Measurements from ENCODE around the gene SPTBN4.
"Not testable (repeated sequence)": the region's sequence is repeated elsewhere in the genome, so short reads cannot be mapped to it uniquely, and the experiment has no call there.

The SPTBN4 gene

GRCh38 chr19:40423938-40424337 is 42.9 kb upstream of the SPTBN4 start:
- Histone ChIP-seq H3K36me3 (ENCODE audit: insufficient read depth, low read length) (no peaks in the 10 kb centered on the region), H3K27me3 (ENCODE audit: insufficient read depth, low read length, poor library complexity, severe bottlenecking) (no peaks in the 10 kb centered on the region), H3F3A (ENCODE audit: low read depth) (no peaks in the 10 kb centered on the region), H3K9ac (ENCODE audit: low read depth, low read length, poor library complexity, severe bottlenecking) (no peak overlapping the region), H3K9me2 (replicated peaks; ENCODE audit: low read depth, low read length) (no peaks in the 10 kb centered on the region), H3K9me3 (ENCODE audit: insufficient read depth, low read depth, low read length) (no peaks in the 10 kb centered on the region), H4K20me1 (ENCODE audit: insufficient read depth, low read length, poor library complexity, severe bottlenecking) (no peaks in the 10 kb centered on the region), H3K4me3 (ENCODE audit: low read length, poor library complexity, severe bottlenecking) (peak overlapping the region; percentile 88), H3K79me2 (ENCODE audit: insufficient read depth, low read length) (peaks cover 7% of the 10 kb centered on the region; the same call in 1 of the 2 replicates), H3K4me2 (ENCODE audit: low read depth, low read length, poor library complexity, severe bottlenecking) (no peak overlapping the region), H3K4me1 (ENCODE audit: insufficient read depth, low read length, poor library complexity, severe bottlenecking) (peaks cover 16% of the 10 kb centered on the region), H2AFZ (ENCODE audit: low read length) (no peak overlapping the region)
- TF ChIP-seq CTCF (conservative IDR thresholded peaks at IDR 0.05; ENCODE audit: low read length) (no peak), EZH2phosphoT487 (IDR thresholded peaks at IDR 0.05; ENCODE audit: borderline replicate concordance) (no peak)

- Histone ChIP-seq H3K79me2 (ENCODE audit: insufficient read depth, low read length) (peaks cover 7% of the 10 kb centered on the region; the same call in 1 of the 2 replicates), H3K9me2 (replicated peaks; ENCODE audit: low read depth, low read length) (no peaks in the 10 kb centered on the region), H3K36me3 (ENCODE audit: insufficient read depth, low read length) (no peaks in the 10 kb centered on the region), H3F3A (ENCODE audit: low read depth) (no peaks in the 10 kb centered on the region), H3K4me2 (ENCODE audit: low read depth, low read length, poor library complexity, severe bottlenecking) (peak overlapping the region; percentile 99), H3K9me3 (ENCODE audit: insufficient read depth, low read depth, low read length) (no peaks in the 10 kb centered on the region), H3K4me1 (ENCODE audit: insufficient read depth, low read length, poor library complexity, severe bottlenecking) (peaks cover 16% of the 10 kb centered on the region), H3K9ac (ENCODE audit: low read depth, low read length, poor library complexity, severe bottlenecking) (peak overlapping the region; percentile 85), H4K20me1 (ENCODE audit: insufficient read depth, low read length, poor library complexity, severe bottlenecking) (no peaks in the 10 kb centered on the region), H3K27me3 (ENCODE audit: insufficient read depth, low read length, poor library complexity, severe bottlenecking) (no peaks in the 10 kb centered on the region), H2AFZ (ENCODE audit: low read length) (peak overlapping the region; percentile 93), H3K4me3 (ENCODE audit: low read length, poor library complexity, severe bottlenecking) (peak overlapping the region; percentile 88)
- TF ChIP-seq EZH2phosphoT487 (IDR thresholded peaks at IDR 0.05; ENCODE audit: borderline replicate concordance) (no peak), CTCF (conservative IDR thresholded peaks at IDR 0.05; ENCODE audit: low read length) (no peak)
These were observed 42.0 kb upstream of the SPTBN4 start for GRCh38 chr19:40424637-40425449.

- H3K79me2 ChIP-seq (ENCODE audit: insufficient read depth, low read length) = peaks cover 7% of the 10 kb centered on the region; the same call in 1 of the 2 replicates
- no peaks in the 10 kb centered on the region for H3K9me2 ChIP-seq (replicated peaks; ENCODE audit: low read depth, low read length)
- no peaks in the 10 kb centered on the region for H3F3A ChIP-seq (ENCODE audit: low read depth)
- no peaks in the 10 kb centered on the region for H3K27me3 ChIP-seq (ENCODE audit: insufficient read depth, low read length, poor library complexity, severe bottlenecking)
- no peaks in the 10 kb centered on the region for H4K20me1 ChIP-seq (ENCODE audit: insufficient read depth, low read length, poor library complexity, severe bottlenecking)
- no peaks in the 10 kb centered on the region for H3K9me3 ChIP-seq (ENCODE audit: insufficient read depth, low read depth, low read length)
- H3K4me3 ChIP-seq (ENCODE audit: low read length, poor library complexity, severe bottlenecking) = peak within 1 kb of the TSS; percentile 88
- peaks cover 16% of the 10 kb centered on the region for H3K4me1 ChIP-seq (ENCODE audit: insufficient read depth, low read length, poor library complexity, severe bottlenecking)
- H3K4me2 ChIP-seq (ENCODE audit: low read depth, low read length, poor library complexity, severe bottlenecking) = peak within 1 kb of the TSS; percentile 99
- peak within 1 kb of the TSS; percentile 93 for H2AFZ ChIP-seq (ENCODE audit: low read length)
- H3K9ac ChIP-seq (ENCODE audit: low read depth, low read length, poor library complexity, severe bottlenecking) = peak within 1 kb of the TSS; percentile 86
- TF ChIP-seq EZH2phosphoT487 (IDR thresholded peaks at IDR 0.05; ENCODE audit: borderline replicate concordance) (no peak), CTCF (conservative IDR thresholded peaks at IDR 0.05; ENCODE audit: low read length) (peak; percentile 80)
- no peaks in the 10 kb centered on the region for H3K36me3 ChIP-seq (ENCODE audit: insufficient read depth, low read length)
These were observed 41.1 kb upstream of the SPTBN4 start, which contains the start of gene SERTAD1 for GRCh38 chr19:40425450-40426287. SERTAD1 (minus strand) TSS chr19:40425992; CDS start chr19:40423546, 2,446 bp downstream.

GRCh38 chr19:40428197-40428596 is 38.6 kb upstream of the SPTBN4 start:
- H3K27me3 ChIP-seq (ENCODE audit: insufficient read depth, low read length, poor library complexity, severe bottlenecking); H3F3A ChIP-seq (ENCODE audit: low read depth); H3K36me3 ChIP-seq (ENCODE audit: insufficient read depth, low read length); H3K9me2 ChIP-seq (replicated peaks; ENCODE audit: low read depth, low read length); H3K79me2 ChIP-seq (ENCODE audit: insufficient read depth, low read length); H3K4me3 ChIP-seq (ENCODE audit: low read length, poor library complexity, severe bottlenecking); H4K20me1 ChIP-seq (ENCODE audit: insufficient read depth, low read length, poor library complexity, severe bottlenecking); H3K4me2 ChIP-seq (ENCODE audit: low read depth, low read length, poor library complexity, severe bottlenecking); H3K9me3 ChIP-seq (ENCODE audit: insufficient read depth, low read depth, low read length); H2AFZ ChIP-seq (ENCODE audit: low read length); H3K9ac ChIP-seq (ENCODE audit: low read depth, low read length, poor library complexity, severe bottlenecking): not testable (repeated sequence)
- peaks cover 14% of the 10 kb centered on the region for H3K4me1 ChIP-seq (ENCODE audit: insufficient read depth, low read length, poor library complexity, severe bottlenecking)

GRCh38 chr19:40430242-40430641 is 36.6 kb upstream of the SPTBN4 start:
- not testable (repeated sequence) for H2AFZ ChIP-seq (ENCODE audit: low read length); H3K36me3 ChIP-seq (ENCODE audit: insufficient read depth, low read length); H3K9ac ChIP-seq (ENCODE audit: low read depth, low read length, poor library complexity, severe bottlenecking); H3K4me2 ChIP-seq (ENCODE audit: low read depth, low read length, poor library complexity, severe bottlenecking); H3K9me3 ChIP-seq (ENCODE audit: insufficient read depth, low read depth, low read length); H3K4me3 ChIP-seq (ENCODE audit: low read length, poor library complexity, severe bottlenecking); H4K20me1 ChIP-seq (ENCODE audit: insufficient read depth, low read length, poor library complexity, severe bottlenecking); H3F3A ChIP-seq (ENCODE audit: low read depth); H3K9me2 ChIP-seq (replicated peaks; ENCODE audit: low read depth, low read length); H3K27me3 ChIP-seq (ENCODE audit: insufficient read depth, low read length, poor library complexity, severe bottlenecking); H3K79me2 ChIP-seq (ENCODE audit: insufficient read depth, low read length)
- H3K4me1 ChIP-seq (ENCODE audit: insufficient read depth, low read length, poor library complexity, severe bottlenecking) = peaks cover 14% of the 10 kb centered on the region

Measured in Loucy (cell line).